ENCODE results near the gene TIMM22.
"Not testable (repeated sequence)": the region's sequence is repeated elsewhere in the genome, so short reads cannot be mapped to it uniquely, and the experiment has no call there.

Gene TIMM22

DNA sequence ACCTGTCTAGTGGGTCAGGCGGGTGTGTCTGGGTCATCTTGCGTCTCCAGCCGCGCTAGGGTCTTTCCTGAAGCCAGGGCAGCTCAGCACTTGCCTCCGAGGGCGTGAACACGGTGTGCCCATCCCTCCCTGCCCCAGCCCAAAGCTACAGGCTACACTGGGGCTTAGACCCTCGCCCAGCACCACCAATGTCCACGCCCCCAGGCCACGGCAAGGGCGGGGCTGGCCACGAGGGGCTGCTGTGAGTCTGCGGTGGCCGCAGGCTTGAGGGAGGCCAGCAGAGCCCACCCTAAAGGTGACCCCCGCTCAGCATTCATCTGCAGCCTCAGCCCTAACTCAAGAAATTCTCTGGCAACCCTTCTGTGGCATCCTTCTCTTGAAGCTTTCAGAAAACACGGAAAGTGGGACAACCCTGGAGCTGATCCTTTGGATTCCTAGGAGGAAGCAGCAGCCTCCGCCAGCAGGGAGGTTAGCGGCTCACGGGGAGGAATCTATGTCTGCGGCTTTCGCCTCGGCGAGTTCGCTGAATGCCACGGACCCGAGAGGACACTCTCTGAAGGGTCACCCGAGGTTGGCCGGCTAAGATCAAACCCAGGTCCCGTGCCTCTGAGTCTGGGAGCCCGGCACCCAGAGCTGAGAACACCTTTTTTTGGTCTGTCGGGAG is 41.7 kb downstream of the TIMM22 start:
- Histone ChIP-seq H3K36me3 (ENCODE audit: control insufficient read depth, low read depth, low read length) (no peaks in the 10 kb centered on the region), H3K27ac (ENCODE audit: low read length) (no peak overlapping the region), H3K4me1 (ENCODE audit: control insufficient read depth, low read depth, low read length) (no peaks in the 10 kb centered on the region), H3K9me3 (ENCODE audit: control insufficient read depth, low read depth, low read length) (no peaks in the 10 kb centered on the region), H3K4me3 (ENCODE audit: low read length) (no peak overlapping the region), H3K9ac (ENCODE audit: low read length) (no peak overlapping the region), H3K27me3 (ENCODE audit: control insufficient read depth, insufficient read depth, low read length) (peaks cover 3% of the 10 kb centered on the region)

DNA sequence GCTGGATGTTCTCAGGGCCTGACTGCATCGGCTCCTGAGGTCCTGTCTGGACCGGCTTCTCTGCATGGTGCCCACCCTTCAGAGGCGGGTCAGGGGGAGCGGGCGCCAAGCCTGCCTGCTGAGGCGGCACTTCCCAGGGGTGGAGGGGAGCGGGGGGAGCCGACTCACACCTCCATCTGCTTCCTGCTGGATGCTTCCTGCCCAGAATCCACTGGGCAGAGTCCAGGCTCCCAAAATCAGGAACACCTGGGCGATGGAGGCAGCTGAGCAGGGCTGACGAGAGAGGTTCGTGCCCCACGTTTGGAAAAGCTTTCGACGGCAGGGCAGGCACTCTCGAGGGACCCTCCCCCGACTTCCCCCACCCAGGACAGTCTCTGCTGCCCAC is 42.2 kb downstream of the TIMM22 start:
- Histone ChIP-seq H3K36me3 (ENCODE audit: control insufficient read depth, low read depth, low read length) (no peaks in the 10 kb centered on the region), H3K27ac (ENCODE audit: low read length) (no peak overlapping the region), H3K9me3 (ENCODE audit: control insufficient read depth, low read depth, low read length) (no peaks in the 10 kb centered on the region), H3K4me1 (ENCODE audit: control insufficient read depth, low read depth, low read length) (no peaks in the 10 kb centered on the region), H3K9ac (ENCODE audit: low read length) (no peak overlapping the region), H3K4me3 (ENCODE audit: low read length) (no peak overlapping the region), H3K27me3 (ENCODE audit: control insufficient read depth, insufficient read depth, low read length) (no peaks in the 10 kb centered on the region)

DNA sequence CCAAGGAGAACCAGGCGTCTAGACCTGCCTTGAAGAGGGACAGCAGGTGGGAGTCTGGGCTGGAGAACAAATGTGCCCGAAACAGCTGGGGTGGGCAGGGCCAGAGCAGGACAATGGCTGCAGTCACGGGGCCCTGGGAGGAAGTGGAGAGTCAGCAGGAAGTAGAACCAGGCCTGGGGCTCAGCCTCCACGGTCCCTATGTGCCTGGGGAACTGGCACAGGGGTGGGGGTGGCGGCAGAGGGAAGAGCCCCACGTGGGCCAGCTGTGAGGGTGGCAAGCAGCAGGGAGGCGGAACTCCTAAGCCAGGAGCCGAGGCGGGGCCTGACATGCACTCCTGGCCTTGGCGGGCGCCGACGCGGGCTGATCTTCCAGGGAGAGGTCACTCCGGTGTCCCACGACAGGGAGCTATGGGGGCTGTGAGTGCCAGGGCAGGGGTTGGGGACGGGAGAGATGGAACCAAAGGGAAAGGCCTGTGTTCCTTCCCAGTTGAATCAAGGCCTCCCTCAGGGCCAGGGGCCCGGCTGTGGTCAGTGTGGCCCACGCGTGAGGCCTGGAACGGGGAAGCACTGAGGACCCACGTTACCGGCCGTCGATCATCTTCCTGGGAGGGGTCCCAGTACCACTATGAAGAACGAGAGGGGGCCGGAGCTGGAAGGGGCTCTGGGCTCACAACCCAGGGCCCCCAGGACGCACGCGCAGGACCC is 42.7 kb downstream of the TIMM22 start:
- Histone ChIP-seq H3K9me3 (ENCODE audit: control insufficient read depth, low read depth, low read length) (no peaks in the 10 kb centered on the region), H3K27ac (ENCODE audit: low read length) (no peak overlapping the region), H3K4me1 (ENCODE audit: control insufficient read depth, low read depth, low read length) (no peaks in the 10 kb centered on the region), H3K27me3 (ENCODE audit: control insufficient read depth, insufficient read depth, low read length) (no peaks in the 10 kb centered on the region), H3K4me3 (ENCODE audit: low read length) (no peak overlapping the region), H3K36me3 (ENCODE audit: control insufficient read depth, low read depth, low read length) (no peaks in the 10 kb centered on the region), H3K9ac (ENCODE audit: low read length) (no peak overlapping the region)

GRCh38 chr17:1040216-1040600 is 43.3 kb downstream of the TIMM22 start:
- no peak overlapping the region for H3K27ac ChIP-seq (ENCODE audit: low read length)
- H3K27me3 ChIP-seq (ENCODE audit: control insufficient read depth, insufficient read depth, low read length): no peaks in the 10 kb centered on the region
- no peak overlapping the region for H3K4me3 ChIP-seq (ENCODE audit: low read length)
- no peaks in the 10 kb centered on the region for H3K9me3 ChIP-seq (ENCODE audit: control insufficient read depth, low read depth, low read length)
- H3K9ac ChIP-seq (ENCODE audit: low read length): no peak overlapping the region
- H3K4me1 ChIP-seq (ENCODE audit: control insufficient read depth, low read depth, low read length): no peaks in the 10 kb centered on the region
- no peaks in the 10 kb centered on the region for H3K36me3 ChIP-seq (ENCODE audit: control insufficient read depth, low read depth, low read length)

DNA sequence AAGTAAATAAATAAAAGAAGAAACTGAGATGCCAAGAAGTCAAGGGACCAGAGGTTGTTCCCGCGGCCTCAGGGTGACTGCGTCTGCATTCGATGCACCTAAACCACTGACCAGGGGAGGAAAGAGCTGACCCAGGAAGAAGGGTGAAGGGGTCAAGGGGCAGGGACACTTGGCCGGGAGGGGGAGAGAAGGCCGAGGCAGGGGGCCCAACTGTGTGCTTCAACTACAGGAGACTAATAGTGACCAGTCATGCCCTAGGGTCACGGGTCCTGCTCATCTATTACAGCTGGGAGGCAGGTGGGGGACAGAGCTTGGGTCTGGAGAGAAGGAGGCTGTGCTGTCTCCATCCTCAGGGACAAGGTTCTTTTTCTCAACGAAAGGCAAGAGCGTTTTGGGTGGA is 44.8 kb downstream of the TIMM22 start:
- Histone ChIP-seq H3K9ac (ENCODE audit: low read length) (no peak overlapping the region), H3K9me3 (ENCODE audit: control insufficient read depth, low read depth, low read length) (no peaks in the 10 kb centered on the region), H3K4me1 (ENCODE audit: control insufficient read depth, low read depth, low read length) (no peaks in the 10 kb centered on the region), H3K36me3 (ENCODE audit: control insufficient read depth, low read depth, low read length) (no peaks in the 10 kb centered on the region), H3K4me3 (ENCODE audit: low read length) (no peak overlapping the region), H3K27me3 (ENCODE audit: control insufficient read depth, insufficient read depth, low read length) (no peaks in the 10 kb centered on the region), H3K27ac (ENCODE audit: low read length) (no peak overlapping the region)

DNA sequence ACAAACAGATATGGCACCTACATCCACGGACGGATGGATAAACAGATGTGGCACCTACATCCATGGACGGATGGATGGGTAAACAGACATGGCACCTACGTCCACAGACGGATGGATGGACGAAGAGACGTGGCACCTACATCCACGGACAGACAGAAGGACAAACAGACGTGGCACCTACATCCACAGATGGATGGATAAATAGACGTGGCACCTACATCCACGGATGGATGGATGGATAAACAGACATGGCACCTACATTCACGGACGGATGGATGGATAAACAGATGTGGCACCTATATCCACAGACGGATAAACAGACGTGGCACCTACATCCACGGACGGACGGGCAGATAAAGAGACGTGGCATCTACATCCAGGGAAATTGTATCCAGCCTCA is 45.6 kb downstream of the TIMM22 start:
- Histone ChIP-seq H3K9ac (ENCODE audit: low read length) (no peak overlapping the region), H3K36me3 (ENCODE audit: control insufficient read depth, low read depth, low read length) (no peaks in the 10 kb centered on the region), H3K9me3 (ENCODE audit: control insufficient read depth, low read depth, low read length) (no peaks in the 10 kb centered on the region), H3K4me1 (ENCODE audit: control insufficient read depth, low read depth, low read length) (no peaks in the 10 kb centered on the region), H3K27ac (ENCODE audit: low read length) (no peak overlapping the region), H3K27me3 (ENCODE audit: control insufficient read depth, insufficient read depth, low read length) (no peaks in the 10 kb centered on the region), H3K4me3 (ENCODE audit: low read length) (no peak overlapping the region)

GRCh38 chr17:1043601-1044251 is 46.8 kb downstream of the TIMM22 start:
- Histone ChIP-seq H3K4me1 (ENCODE audit: control insufficient read depth, low read depth, low read length) (no peaks in the 10 kb centered on the region), H3K9ac (ENCODE audit: low read length) (no peak overlapping the region), H3K4me3 (ENCODE audit: low read length) (no peak overlapping the region)

DNA sequence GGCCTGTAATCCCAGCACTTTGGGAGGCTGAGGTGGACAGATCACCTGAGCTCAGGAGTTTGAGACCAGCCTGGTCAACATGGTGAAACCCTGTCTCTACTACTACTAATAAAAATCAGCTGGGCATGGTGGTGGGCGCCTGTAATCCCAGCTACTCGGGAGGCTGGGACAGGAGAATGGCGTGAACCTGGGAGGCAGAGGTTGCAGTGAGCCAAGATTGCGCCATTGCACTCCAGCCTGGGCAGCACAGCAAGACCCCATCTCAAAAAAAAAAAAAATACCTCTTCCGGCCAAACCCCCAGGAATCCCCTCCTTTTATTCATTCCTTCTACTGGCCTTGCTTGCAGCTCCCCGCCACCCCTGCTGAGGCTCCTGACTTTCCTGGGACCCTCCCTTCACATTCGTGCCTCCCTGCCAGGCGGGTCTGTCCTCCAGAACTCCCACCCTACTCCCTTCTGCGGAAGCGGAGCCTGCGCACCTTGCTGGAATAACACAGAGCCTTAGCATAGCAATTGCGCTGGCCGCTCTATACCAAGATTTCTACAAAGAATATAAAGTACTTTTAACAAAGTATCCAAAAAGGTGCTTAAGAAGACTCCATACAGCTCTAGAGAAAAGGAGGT is 47.6 kb downstream of the TIMM22 start:
- not testable (repeated sequence) for H3K27me3 ChIP-seq (ENCODE audit: control insufficient read depth, insufficient read depth, low read length); H3K9me3 ChIP-seq (ENCODE audit: control insufficient read depth, low read depth, low read length); H3K36me3 ChIP-seq (ENCODE audit: control insufficient read depth, low read depth, low read length); H3K9ac ChIP-seq (ENCODE audit: low read length); H3K27ac ChIP-seq (ENCODE audit: low read length); H3K4me3 ChIP-seq (ENCODE audit: low read length); H3K4me1 ChIP-seq (ENCODE audit: control insufficient read depth, low read depth, low read length)

More at GRCh38 chr17:1043601-1044251, 46.8 kb downstream of the TIMM22 start:
- no peaks in the 10 kb centered on the region for H3K9me3 ChIP-seq (ENCODE audit: control insufficient read depth, low read depth, low read length)
- H3K36me3 ChIP-seq (ENCODE audit: control insufficient read depth, low read depth, low read length): no peaks in the 10 kb centered on the region
- H3K27ac ChIP-seq (ENCODE audit: low read length): no peak overlapping the region
- H3K27me3 ChIP-seq (ENCODE audit: control insufficient read depth, insufficient read depth, low read length): no peaks in the 10 kb centered on the region

- no peaks in the 10 kb centered on the region for H3K36me3 ChIP-seq (ENCODE audit: control insufficient read depth, low read depth, low read length)
- no peak overlapping the region for H3K9ac ChIP-seq (ENCODE audit: low read length)
- H3K27ac ChIP-seq (ENCODE audit: low read length): no peak overlapping the region
- H3K9me3 ChIP-seq (ENCODE audit: control insufficient read depth, low read depth, low read length): no peaks in the 10 kb centered on the region
- no peaks in the 10 kb centered on the region for H3K4me1 ChIP-seq (ENCODE audit: control insufficient read depth, low read depth, low read length)
- no peaks in the 10 kb centered on the region for H3K27me3 ChIP-seq (ENCODE audit: control insufficient read depth, insufficient read depth, low read length)
- H3K4me3 ChIP-seq (ENCODE audit: low read length): no peak overlapping the region
Observed at GRCh38 chr17:1045456-1045855, 48.5 kb downstream of the TIMM22 start.

DNA sequence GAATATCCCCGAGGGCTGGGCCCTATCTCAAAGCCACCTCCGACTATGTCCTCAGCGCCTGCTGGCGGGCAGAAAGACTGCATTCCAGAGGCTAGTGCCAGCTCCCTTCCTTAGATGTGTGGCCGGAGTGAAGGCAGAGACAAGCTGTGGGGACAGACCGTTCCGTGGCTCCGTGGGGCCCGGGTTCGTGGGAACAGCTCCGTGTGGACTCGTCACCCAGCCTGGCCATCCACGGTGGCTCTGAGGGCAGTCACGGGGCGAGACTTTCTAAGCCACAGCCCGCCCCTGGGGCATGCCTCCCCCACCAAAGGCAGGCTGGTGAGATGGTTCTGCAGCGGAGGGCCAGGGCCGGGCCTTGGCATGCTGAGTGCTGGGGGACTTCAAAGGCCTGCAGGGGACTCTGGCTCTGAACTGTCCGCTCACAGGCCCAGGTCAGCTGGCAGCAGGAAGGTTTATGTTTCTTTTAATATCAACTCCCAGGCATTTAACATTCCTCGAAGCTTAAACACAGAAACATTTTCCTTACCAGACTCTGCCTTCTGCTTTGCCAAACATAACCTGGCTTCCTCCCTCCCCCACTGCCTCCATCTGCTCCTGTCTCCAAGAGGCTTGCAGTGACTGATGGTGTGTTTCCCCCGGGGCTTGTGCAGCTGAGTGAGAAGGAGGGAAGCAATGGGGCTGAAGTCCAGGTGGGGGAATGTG is 50.4 kb downstream of the TIMM22 start:
- Histone ChIP-seq H3K4me1 (ENCODE audit: control insufficient read depth, low read depth, low read length) (no peaks in the 10 kb centered on the region), H3K27ac (ENCODE audit: low read length) (no peak overlapping the region), H3K9ac (ENCODE audit: low read length) (no peak overlapping the region), H3K27me3 (ENCODE audit: control insufficient read depth, insufficient read depth, low read length) (no peaks in the 10 kb centered on the region), H3K9me3 (ENCODE audit: control insufficient read depth, low read depth, low read length) (no peaks in the 10 kb centered on the region), H3K4me3 (ENCODE audit: low read length) (no peak overlapping the region), H3K36me3 (ENCODE audit: control insufficient read depth, low read depth, low read length) (no peaks in the 10 kb centered on the region)

GRCh38 chr17:1047879-1048470 is 51.0 kb downstream of the TIMM22 start:
- Histone ChIP-seq H3K36me3 (ENCODE audit: control insufficient read depth, low read depth, low read length) (no peaks in the 10 kb centered on the region), H3K4me1 (ENCODE audit: control insufficient read depth, low read depth, low read length) (no peaks in the 10 kb centered on the region), H3K27ac (ENCODE audit: low read length) (no peak overlapping the region), H3K9ac (ENCODE audit: low read length) (no peak overlapping the region), H3K27me3 (ENCODE audit: control insufficient read depth, insufficient read depth, low read length) (no peaks in the 10 kb centered on the region), H3K4me3 (ENCODE audit: low read length) (no peak overlapping the region), H3K9me3 (ENCODE audit: control insufficient read depth, low read depth, low read length) (no peaks in the 10 kb centered on the region)
